Esophagus mucosa (tissue), 1 donor: ENCODE data around the gene BACE2. TPM values are rescaled to one million over a fixed set of nuclear protein-coding genes. Genes with fewer than 3 reads are reported as not detected.
"Not testable (repeated sequence)": the region's sequence is repeated elsewhere in the genome, so short reads cannot be mapped to it uniquely, and the experiment has no call there.

ENCODE experiments used
- ATAC-seq: fragments of 200-7000 bp; cut with Tn5 transposase; one replicate; pipeline ENCODE4 v1.9.1; 2020
- total RNA-seq: library from RNA; stranded (reverse); gene quantifications from one replicate; pipeline ENCODE4 v1.2.4, GENCODE V29; 2023
- donor health status: DM: yes; HTN: yes; CAD: no.

BACE2 gene
- total RNA-seq, 1 donor from 2014 or later = 39.6 TPM

DNA sequence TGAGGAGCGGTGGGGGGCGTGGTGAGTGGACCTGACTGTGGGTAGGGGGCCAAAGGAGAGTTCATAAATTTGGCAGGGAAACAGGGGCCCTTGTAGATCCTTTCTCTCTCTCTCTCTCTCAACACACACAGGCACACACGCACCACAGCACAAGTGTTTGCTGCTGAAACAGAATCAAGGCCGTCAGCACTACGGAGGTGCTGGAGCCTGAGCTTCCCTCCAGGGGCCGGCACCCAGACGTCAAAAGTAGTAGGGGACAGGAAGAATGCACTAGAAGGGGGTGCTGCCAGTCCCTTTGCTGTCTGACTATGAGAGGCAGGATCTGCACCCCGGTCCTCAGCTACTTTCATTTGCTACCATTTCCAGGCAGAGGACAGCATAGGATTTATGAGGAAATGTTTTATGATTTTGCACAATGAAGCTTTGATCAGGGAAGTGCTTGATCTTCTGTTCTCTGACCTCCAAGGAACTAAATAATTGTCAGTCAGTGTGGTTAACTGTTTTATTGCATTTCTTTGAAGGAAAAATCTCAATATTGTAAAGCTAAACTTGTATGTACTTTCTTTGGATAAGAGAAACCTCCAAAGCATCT is 74.4 kb downstream of the BACE2 start:
- ATAC-seq = no peak

DNA sequence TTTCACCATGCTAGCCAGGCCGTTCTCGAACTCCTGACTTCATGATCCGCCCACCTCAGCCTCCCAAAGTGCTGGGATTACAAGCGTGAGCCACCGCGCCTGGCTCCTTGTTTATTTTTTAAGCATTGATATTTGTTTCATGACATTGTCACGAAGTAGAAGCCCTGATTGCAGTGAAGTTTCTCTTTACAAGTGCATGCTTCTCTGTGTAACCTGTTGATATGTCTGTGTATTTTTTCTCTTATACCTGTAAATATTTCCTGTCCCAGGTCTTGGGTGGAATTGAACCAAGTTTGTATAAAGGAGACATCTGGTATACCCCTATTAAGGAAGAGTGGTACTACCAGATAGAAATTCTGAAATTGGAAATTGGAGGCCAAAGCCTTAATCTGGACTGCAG is 75.1 kb downstream of the BACE2 start:
- ATAC-seq = no peak

- ATAC-seq = not testable (repeated sequence)
Measured at GRCh38 chr21:41244266-41244880, 76.4 kb downstream of the BACE2 start.

DNA sequence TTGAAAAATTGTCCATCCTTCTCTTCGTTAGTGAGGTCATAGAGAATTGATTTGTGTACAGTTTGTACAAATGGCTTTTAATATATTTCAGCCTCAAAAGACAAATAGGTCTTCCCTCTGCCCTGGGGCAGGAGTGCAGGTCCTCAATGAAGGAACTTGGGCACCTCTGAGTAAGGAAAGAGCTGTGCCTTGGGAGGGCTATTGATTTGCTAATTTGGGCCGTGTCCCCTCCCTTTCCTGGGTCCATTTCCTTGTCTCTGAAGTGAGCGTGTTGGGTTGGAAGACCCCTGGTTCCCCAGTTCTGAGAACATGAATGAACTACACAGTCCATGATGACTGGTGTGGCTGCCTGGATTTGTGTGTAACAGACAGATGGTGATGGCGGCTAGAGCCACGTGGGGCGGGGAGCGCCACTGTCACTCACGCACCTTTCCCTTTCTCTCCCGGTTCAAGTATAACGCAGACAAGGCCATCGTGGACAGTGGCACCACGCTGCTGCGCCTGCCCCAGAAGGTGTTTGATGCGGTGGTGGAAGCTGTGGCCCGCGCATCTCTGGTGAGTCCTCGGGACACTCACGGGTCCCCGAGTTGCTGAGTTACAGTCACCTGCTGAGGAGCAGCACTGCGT is 77.7 kb downstream of the BACE2 start:
- ATAC-seq = no peak

DNA sequence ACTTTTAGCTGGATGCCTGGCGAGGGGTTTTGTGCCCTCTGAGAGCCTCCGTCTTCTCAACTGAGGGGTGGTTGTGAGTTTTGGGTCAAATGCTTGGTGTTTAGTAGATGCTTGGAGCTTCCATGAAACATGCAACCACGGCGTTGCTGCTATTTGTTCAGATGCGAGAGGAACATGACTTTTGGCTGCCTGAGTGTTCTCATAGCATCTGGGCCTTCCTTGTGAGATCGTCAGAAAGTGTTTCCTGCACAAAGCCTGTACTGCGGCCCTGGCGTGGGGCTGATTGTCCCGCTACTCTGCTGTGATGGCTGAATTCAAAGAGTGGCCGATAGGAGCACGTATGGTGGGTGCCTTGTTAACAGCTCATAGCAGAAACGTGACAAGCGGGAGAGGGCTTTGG is 78.8 kb downstream of the BACE2 start:
- no peak for ATAC-seq

GRCh38 chr21:41247561-41248545 is 79.9 kb downstream of the BACE2 start:
- ATAC-seq = no peak

DNA sequence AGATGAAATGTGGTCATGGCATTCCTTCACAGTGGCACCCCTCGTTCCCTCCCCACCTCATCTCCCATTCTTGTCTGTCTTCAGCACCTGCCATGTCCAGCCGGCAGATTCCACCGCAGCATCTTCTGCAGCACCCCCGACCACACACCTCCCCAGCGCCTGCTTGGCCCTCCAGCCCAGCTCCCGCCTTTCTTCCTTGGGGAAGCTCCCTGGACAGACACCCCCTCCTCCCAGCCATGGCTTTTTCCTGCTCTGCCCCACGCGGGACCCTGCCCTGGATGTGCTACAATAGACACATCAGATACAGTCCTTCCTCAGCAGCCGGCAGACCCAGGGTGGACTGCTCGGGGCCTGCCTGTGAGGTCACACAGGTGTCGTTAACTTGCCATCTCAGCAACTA is 81.5 kb downstream of the BACE2 start:
- no peak for ATAC-seq

DNA sequence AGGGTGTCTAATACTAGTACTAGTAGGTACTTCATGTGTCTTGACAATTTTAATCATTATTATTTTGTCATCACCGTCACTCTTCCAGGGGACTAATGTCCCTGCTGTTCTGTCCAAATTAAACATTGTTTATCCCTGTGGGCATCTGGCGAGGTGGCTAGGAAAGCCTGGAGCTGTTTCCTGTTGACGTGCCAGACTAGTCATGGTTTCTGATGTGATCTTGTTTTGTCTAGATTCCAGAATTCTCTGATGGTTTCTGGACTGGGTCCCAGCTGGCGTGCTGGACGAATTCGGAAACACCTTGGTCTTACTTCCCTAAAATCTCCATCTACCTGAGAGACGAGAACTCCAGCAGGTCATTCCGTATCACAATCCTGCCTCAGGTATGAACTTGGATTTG is 82.6 kb downstream of the BACE2 start:
- peak; percentile 40 for ATAC-seq

DNA sequence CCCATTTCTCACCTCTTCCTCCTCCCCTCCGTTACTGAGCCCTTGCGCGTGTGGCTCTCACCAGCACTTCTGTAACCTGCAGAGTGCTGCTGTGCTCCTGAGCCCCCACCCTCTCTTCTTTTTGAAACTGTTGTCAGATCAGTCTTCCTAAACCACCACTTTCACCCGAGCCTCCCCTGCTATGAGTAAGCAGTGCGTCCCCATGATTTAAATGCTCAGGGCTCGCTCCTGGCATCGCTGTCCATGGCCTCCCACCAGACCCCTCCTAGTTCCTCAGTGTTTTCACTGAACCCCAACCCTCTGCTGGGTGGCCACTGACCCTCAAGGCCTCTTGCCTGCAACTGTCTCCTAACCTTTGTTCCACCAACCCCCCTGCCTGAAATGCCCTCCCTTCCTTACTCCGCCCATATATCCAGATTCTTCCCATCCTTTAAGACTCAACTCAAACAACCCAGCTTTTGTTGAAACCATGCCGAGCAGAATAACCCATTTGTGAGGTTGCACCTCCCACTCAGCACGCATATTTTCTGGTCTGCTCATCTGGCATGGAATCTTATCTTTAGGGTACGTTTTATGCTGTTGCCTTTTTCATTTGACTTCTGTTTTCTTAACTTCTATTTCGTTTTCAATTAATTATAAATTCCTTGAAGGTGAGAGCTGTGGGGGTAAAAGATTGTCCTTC is 84.1 kb downstream of the BACE2 start:
- ATAC-seq = no peak

- ATAC-seq = no peak
Measured at GRCh38 chr21:41254090-41254700, 86.2 kb downstream of the BACE2 start.

- ATAC-seq = no peak
Measured at GRCh38 chr21:41255190-41255589, 87.2 kb downstream of the BACE2 start.

DNA sequence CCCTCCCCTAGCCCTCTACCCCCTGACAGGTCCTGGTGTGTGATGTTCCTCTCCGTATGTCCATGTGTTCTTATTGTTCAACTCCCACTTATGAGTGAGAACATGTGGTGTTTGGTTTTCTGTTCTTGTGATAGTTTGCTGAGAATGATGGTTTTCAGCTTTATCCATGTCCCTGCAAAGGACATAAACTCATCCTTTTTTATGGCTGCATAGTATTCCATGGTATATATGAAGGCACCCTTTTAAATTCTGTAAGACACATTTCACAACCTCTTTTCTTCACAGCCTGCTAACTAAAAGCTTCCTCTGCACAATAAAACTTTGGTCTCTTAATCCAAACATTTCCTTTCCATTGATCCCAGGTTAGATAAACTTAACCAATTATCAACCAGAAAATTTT is 88.3 kb downstream of the BACE2 start:
- not testable (repeated sequence) for ATAC-seq

DNA sequence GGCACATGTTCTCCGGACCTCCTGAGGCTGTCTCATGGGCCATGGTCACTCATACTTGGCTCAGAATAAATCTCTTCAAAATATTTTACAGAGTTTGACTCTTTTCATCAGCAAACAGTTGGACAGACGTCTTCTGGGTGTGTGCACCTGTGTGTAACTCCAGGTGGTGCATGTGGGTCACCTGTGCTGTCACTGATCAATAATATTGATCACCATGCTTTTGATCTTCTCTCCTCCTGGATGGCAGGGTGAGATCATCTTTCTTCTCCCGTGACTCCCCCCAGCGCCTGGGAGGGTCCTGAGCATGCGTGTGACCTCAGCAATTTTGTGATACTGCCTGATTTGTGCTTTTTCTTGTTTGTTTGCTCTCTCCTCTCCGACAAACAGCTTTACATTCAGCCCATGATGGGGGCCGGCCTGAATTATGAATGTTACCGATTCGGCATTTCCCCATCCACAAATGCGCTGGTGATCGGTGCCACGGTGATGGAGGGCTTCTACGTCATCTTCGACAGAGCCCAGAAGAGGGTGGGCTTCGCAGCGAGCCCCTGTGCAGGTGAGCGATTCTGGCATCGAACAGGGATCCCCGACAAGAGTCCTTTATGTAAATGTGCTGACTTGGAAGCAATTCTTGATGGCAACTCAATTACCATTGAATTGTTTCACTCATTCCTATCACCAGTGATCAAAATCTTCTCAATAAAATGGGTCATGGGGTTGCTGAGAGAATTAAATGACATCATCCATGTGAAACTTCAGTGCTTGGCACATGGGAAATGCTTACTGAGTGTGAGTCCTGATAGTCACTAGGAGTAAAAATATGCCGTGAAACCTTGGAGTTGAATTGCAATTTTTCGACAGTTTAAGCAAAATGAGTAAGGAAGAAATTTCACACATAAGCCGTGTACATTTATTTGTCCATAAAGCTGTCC is 89.1 kb downstream of the BACE2 start:
- no peak for ATAC-seq

GRCh38 chr21:41258617-41259016 is 90.7 kb downstream of the BACE2 start:
- no peak for ATAC-seq

GRCh38 chr21:41260428-41260827 is 92.5 kb downstream of the BACE2 start:
- ATAC-seq = no peak

DNA sequence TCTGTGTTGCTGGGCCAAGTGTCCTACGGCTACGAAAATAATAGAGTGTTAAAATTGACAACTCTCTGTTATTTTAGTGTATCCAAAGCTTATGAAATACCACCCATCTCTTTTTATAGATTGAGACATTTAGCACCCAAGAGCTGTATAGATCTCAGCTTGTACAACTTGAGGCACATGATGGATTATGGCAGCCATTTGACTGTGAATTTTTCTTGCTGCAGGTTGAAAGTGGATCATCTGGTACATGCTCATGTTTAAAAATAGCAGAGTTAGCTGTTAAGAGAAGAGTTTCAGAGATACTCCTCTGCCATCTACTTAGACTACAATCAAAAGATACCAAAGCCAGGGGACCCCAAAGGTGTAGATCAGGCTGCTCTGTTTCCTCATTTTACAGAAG is 99.4 kb downstream of the BACE2 start:
- ATAC-seq = no peak

- ATAC-seq = no peak
Measured at GRCh38 chr21:41269535-41269934, 101.6 kb downstream of the BACE2 start.

- ATAC-seq = no peak
Measured at GRCh38 chr21:41277196-41277595, 109.2 kb downstream of the BACE2 start.

DNA sequence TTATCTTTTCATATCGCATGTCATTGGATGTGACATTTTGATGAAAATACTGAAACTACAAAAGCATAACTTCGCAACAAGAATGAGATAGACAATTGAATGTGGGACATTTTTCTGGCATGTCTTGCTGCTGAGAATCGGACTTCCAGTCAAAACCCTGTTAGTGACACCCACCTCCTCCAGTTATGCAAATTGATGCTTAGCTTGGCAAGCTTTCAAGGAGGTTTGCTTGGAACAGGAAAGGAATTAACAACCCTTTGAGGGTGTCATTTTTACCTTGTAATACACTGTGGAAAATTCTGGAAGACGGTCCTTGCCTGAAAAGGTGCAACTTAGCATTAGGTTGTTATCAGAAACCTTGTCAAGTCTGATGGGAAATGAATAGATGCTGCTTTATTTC is 109.9 kb downstream of the BACE2 start:
- ATAC-seq = no peak

- no peak for ATAC-seq
Measured at GRCh38 chr21:41280115-41280919, 112.4 kb downstream of the BACE2 start.
